Prostate gland (tissue), 2 donors: Measurements from ENCODE around the gene CCT4. TPM values are rescaled to one million over a fixed set of nuclear protein-coding genes. Genes with fewer than 3 reads are reported as not detected.
"Not testable (repeated sequence)": the region's sequence is repeated elsewhere in the genome, so short reads cannot be mapped to it uniquely, and the experiment has no call there.

Source experiments
- DNase-seq: peaks from one replicate; pipeline ENCODE4 v3.0.0-alpha.2; 2019; ENCODE audit warnings: low spot score
- H3K27ac ChIP-seq, 2 donors: fragments of 200-600 bp; sonication (generic); 2 replicates each; pipeline ENCODE4 v1.5.1; 2017 to 2019
- H3K27me3 ChIP-seq: fragments of 200-600 bp; sonication (generic); replicated peaks from 2 replicates; pipeline ENCODE4 v1.5.1; 2019; ENCODE audit not compliant: insufficient read depth
- H3K36me3 ChIP-seq, 2 donors: fragments of 200-600 bp; sonication (generic); 1 replicate in 1 of 2; 2 replicates in 1 of 2; pipeline versions ENCODE4 v1.5.1 to v1.8.1; 2017 to 2019
- H3K4me1 ChIP-seq: fragments of 200-600 bp; sonication (generic); replicated peaks from 2 replicates; pipeline ENCODE4 v1.5.1; 2019
- H3K4me3 ChIP-seq, 2 donors: fragments of 200-600 bp; sonication (generic); 2 replicates each; pipeline ENCODE4 v1.5.1; 2017 to 2019
- H3K9me3 ChIP-seq: fragments of 200-600 bp; sonication (generic); 2 replicates; pipeline ENCODE4 v1.5.1; 2017
- POLR2A ChIP-seq: fragments of 450-650 bp; IDR thresholded peaks from one replicate; pipeline ENCODE4 v1.6.1; 2016; ENCODE audit warnings: antibody characterized with exemption, mild to moderate bottlenecking
- POLR2AphosphoS5 ChIP-seq: sonication (generic); formaldehyde crosslinking; IDR thresholded peaks from one replicate; pipeline ENCODE4 v1.6.1; 2017; ENCODE audit warnings: antibody characterized with exemption
- WGBS: methylation state at CpG from one replicate; pipeline ENCODE4 v1.1.5; 2018; 5-methylcytosine and 5-hydroxymethylcytosine counted together
- intact Hi-C: fragments of 100-400 bp; cut with DNase I; formaldehyde crosslinking; loops from one replicate; pipeline ENCODE4 v1.14.2; 2022
- total RNA-seq, 2 donors: library from RNA; depleted of rRNA; stranded (reverse); fragments of >200 nt; gene quantifications; one replicate each; pipeline ENCODE4 v1.1.0, GENCODE V29; 2016
- TF ChIP-seq, protein P1 (sequence below), 4 experiments: fragments of 200-600 bp in 2 of 4; fragments of 450-650 bp in 2 of 4; sonication (generic) in 2 of 4; IDR thresholded peaks; 1 replicate in 3 of 4; 2 replicates in 1 of 4; pipeline ENCODE4 v1.5.1; 2016 to 2019; ENCODE audit warnings: antibody characterized with exemption in 4 of 4, mild to moderate bottlenecking in 2 of 4, moderate library complexity in 2 of 4

The CCT4 gene
- total RNA-seq, 2 donors from 2014 or later: 77.6 to 89.6 TPM

DNA sequence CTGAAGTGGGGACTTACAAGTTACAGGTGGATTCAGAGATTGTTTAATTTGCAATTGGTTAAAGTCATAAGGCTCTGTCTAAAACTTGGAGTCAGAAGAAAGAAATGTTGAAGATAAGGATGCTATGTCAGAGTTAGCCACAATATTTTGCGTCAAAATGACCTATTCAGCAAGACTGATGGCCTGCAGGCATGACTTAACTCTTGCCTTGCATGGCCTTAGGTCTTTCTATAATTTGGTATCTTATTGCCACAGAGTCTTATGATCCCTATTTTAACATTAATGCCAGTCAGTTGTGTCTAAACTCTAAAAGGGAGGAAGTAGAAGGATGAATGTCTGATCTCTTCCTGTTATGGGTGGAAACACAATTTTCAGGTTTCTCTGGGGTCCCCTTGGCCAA is 11.8 kb upstream of the CCT4 start:
- intact Hi-C loops: no loop called here
- 68% methylated on average over 1 of the region's 1 CpG for WGBS
- no peak for DNase-seq

DNA sequence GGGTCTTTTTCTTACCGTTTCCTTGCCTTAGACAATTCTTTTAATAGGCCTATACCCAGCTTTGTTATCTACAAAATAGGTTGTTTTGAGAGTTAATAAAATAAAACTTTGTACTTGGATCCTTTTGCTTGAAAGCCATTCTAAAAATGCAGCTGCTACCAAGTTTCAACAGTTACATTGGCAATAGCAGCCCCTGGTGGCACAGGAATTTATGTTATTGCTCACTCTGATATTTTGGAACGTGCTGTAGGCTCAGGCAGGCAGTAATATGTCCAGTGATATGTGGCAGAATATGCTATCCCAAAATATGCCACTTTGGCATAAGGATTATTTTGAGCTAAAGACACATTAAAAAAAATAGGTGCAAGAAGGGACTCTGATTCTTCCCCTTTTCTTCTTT is 10.4 kb upstream of the CCT4 start:
- Histone ChIP-seq H3K9me3 (no peaks in the 10 kb centered on the region), H3K27me3 (no peaks in the 10 kb centered on the region), H3K4me3 (no peak overlapping the region), H3K27ac (no peak overlapping the region), H3K36me3 (no peaks in the 10 kb centered on the region), H3K4me1 (no peaks in the 10 kb centered on the region)
- WGBS: 23% methylated on average over 2 of the region's 2 CpGs
- no peak for TF ChIP-seq POLR2AphosphoS5
- TF ChIP-seq, protein P1, sequence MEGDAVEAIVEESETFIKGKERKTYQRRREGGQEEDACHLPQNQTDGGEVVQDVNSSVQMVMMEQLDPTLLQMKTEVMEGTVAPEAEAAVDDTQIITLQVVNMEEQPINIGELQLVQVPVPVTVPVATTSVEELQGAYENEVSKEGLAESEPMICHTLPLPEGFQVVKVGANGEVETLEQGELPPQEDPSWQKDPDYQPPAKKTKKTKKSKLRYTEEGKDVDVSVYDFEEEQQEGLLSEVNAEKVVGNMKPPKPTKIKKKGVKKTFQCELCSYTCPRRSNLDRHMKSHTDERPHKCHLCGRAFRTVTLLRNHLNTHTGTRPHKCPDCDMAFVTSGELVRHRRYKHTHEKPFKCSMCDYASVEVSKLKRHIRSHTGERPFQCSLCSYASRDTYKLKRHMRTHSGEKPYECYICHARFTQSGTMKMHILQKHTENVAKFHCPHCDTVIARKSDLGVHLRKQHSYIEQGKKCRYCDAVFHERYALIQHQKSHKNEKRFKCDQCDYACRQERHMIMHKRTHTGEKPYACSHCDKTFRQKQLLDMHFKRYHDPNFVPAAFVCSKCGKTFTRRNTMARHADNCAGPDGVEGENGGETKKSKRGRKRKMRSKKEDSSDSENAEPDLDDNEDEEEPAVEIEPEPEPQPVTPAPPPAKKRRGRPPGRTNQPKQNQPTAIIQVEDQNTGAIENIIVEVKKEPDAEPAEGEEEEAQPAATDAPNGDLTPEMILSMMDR (IDR thresholded peaks at IDR 0.05): peak in 2 of 4 experiments; percentile 11 to 24
- DNase-seq: no peak
- intact Hi-C loops: no loop called here

More for the DNA sequence above, 11.8 kb upstream of the CCT4 start:
- H3K4me1 ChIP-seq: no peaks in the 10 kb centered on the region
- H3K9me3 ChIP-seq: no peaks in the 10 kb centered on the region
- H3K4me3 ChIP-seq: no peak overlapping the region
- H3K27me3 ChIP-seq: no peaks in the 10 kb centered on the region
- no peaks in the 10 kb centered on the region for H3K36me3 ChIP-seq
- no peak overlapping the region for H3K27ac ChIP-seq
- TF ChIP-seq POLR2AphosphoS5: no peak
- no peak for TF ChIP-seq POLR2A
- TF ChIP-seq, protein P1 (IDR thresholded peaks at IDR 0.05): no peak

DNA sequence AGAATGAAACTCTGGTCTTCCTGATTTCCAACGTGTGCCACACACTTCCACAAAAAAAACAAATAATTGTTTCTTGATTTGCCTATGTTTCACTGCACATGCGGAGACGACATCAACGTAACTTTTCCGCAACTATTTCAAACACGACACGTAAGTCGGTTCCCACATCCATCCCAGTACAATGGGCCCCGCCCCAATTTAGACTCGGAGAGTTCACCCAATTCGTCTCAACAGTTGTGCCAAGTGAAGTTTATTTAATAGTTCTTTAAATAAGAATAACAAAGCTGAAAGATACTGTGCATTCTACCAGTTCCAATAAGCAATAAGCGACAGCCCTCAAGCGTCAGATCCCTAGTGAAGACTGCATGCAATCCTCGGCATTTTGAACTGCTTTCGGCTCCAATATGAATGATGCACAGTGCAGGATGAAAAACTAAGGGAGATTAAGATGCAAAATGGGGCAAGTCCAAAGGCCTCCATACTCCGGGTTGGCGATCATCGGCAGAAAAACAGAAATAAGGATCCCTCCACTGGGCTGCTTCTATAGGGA is 664 bp downstream of the CCT4 start:
- no peak for DNase-seq
- H3K36me3 ChIP-seq: peaks cover 0 to 4% of the 10 kb centered on the region in 2 donors
- intact Hi-C loops: no loop called here
- no peaks in the 10 kb centered on the region for H3K4me1 ChIP-seq
- no peaks in the 10 kb centered on the region for H3K9me3 ChIP-seq
- WGBS: under 1% methylated on average over 18 of the region's 18 CpGs
- H3K4me3 ChIP-seq: peak overlapping the region; percentile 66 to 84
- no peak for TF ChIP-seq POLR2AphosphoS5
- TF ChIP-seq POLR2A: no peak
- TF ChIP-seq, protein P1 (IDR thresholded peaks at IDR 0.05): no peak
- peak overlapping the region; percentile 93 to 95 for H3K27ac ChIP-seq
- H3K27me3 ChIP-seq: no peaks in the 10 kb centered on the region

DNA sequence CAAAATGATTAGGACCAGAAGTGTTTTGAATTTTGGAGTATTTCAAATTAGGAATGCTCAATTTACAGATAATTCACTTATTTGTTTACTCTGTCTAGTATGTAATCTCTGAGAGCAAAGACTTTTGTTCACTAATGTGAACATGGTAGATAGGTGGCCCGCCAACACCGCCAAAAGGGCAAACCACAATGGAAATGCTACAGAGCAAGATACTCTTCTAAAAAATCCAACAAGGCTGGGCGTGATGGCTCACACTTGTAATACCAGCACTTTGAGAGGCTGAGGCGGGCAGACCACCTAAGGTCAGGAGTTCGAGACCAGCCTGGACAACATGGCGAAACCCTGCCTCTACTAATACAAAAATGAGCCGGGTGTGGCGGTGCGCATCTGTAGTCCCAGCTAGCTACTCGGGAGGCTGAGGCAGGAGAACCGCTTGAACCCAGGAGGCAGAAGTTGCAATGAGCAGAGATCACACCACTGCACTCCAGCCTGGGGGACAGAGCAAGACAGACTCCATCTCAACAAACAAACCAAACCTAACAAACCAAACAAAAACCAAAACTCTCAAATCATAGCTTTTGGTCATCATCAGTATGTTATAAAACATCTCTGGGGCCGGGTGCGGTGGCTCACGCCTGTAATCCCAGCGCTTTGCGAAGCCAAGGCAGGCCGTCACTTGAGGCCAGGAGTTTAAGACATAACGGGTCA is 2.4 kb downstream of the CCT4 start:
- H3K27me3 ChIP-seq: no peaks in the 10 kb centered on the region
- intact Hi-C loops: no loop called here
- H3K27ac ChIP-seq: no peak overlapping the region
- no peak for DNase-seq
- TF ChIP-seq, protein P1 (IDR thresholded peaks at IDR 0.05): no peak
- TF ChIP-seq POLR2A (no peak), POLR2AphosphoS5 (no peak)
- H3K4me3 ChIP-seq: no peak overlapping the region
- H3K36me3 ChIP-seq: peaks cover 0 to 9% of the 10 kb centered on the region in 2 donors
- no peaks in the 10 kb centered on the region for H3K9me3 ChIP-seq
- WGBS: 89% methylated on average over 18 of the region's 18 CpGs
- no peaks in the 10 kb centered on the region for H3K4me1 ChIP-seq

DNA sequence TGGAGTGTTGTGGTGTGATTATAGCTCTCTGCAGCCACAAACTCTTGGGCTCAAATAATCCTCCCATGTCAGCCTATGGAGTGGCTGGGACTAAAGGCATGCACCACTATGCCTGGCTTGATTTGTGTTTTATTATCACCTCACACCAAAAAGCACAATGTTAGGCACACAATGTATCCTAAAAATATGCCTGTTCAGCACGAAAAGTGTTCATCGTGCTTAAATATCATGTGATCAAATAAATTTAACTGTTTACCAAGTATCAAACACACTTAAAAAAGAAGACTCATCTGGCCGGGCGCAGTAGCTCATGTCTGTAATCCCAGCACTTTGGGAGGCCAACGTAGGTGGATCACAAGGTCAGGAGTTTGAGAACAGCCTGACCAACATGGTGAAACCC is 5.6 kb downstream of the CCT4 start:
- no peaks in the 10 kb centered on the region for H3K9me3 ChIP-seq
- WGBS: 83% methylated on average over 5 of the region's 5 CpGs
- no peak overlapping the region for H3K27ac ChIP-seq
- intact Hi-C loops: no loop called here
- H3K4me1 ChIP-seq: no peaks in the 10 kb centered on the region
- no peaks in the 10 kb centered on the region for H3K27me3 ChIP-seq
- TF ChIP-seq POLR2A: no peak
- no peak for TF ChIP-seq POLR2AphosphoS5
- TF ChIP-seq, protein P1 (IDR thresholded peaks at IDR 0.05): no peak
- no peak for DNase-seq
- H3K4me3 ChIP-seq: no peak overlapping the region
- peaks cover 0 to 13% of the 10 kb centered on the region in 2 donors for H3K36me3 ChIP-seq

DNA sequence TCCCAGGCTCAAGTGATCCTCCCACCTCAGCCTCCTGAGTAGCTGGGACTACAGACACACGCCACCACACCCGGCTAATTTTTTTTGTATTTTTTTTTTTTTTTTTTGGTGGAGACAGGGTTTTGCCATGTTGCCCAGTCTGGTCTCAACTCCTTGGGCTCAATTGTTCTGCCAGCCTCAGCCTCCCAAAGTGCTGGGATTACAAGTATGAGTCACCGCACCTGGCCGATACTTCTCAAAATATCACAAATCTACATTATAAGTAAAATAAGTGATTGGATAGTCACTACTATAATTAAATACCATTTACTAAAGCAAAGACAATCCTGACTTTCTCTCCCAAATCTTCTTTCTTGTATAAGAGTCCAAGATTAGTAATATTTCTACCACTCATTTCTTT is 9.1 kb downstream of the CCT4 start:
- intact Hi-C loops, H3K27ac ChIP-seq, H3K4me3 ChIP-seq, DNase-seq, H3K9me3 ChIP-seq, H3K4me1 ChIP-seq, H3K27me3 ChIP-seq: not testable (repeated sequence)
- H3K36me3 ChIP-seq: peaks cover 3 to 13% of the 10 kb centered on the region in 2 donors
- WGBS: 97% methylated on average over 4 of the region's 4 CpGs
